GM19468 (cell line): ENCODE measurements around the gene RABEPK.
A peak's percentile ranks its signal among the peaks of the same experiment; 100 is the strongest.
"Not testable (repeated sequence)": the region's sequence is repeated elsewhere in the genome, so short reads cannot be mapped to it uniquely, and the experiment has no call there.

Source experiments
- ATAC-seq: cut with Tn5 transposase; IDR thresholded peaks from one replicate; pipeline ENCODE4 v1.9.1; 2021; ENCODE audit warnings: mild to moderate bottlenecking, moderate library complexity, moderate number of reproducible peaks; ENCODE audit not compliant: unreplicated experiment; ENCODE audit errors: extremely low read depth

RABEPK gene, protein sequence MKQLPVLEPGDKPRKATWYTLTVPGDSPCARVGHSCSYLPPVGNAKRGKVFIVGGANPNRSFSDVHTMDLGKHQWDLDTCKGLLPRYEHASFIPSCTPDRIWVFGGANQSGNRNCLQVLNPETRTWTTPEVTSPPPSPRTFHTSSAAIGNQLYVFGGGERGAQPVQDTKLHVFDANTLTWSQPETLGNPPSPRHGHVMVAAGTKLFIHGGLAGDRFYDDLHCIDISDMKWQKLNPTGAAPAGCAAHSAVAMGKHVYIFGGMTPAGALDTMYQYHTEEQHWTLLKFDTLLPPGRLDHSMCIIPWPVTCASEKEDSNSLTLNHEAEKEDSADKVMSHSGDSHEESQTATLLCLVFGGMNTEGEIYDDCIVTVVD

DNA sequence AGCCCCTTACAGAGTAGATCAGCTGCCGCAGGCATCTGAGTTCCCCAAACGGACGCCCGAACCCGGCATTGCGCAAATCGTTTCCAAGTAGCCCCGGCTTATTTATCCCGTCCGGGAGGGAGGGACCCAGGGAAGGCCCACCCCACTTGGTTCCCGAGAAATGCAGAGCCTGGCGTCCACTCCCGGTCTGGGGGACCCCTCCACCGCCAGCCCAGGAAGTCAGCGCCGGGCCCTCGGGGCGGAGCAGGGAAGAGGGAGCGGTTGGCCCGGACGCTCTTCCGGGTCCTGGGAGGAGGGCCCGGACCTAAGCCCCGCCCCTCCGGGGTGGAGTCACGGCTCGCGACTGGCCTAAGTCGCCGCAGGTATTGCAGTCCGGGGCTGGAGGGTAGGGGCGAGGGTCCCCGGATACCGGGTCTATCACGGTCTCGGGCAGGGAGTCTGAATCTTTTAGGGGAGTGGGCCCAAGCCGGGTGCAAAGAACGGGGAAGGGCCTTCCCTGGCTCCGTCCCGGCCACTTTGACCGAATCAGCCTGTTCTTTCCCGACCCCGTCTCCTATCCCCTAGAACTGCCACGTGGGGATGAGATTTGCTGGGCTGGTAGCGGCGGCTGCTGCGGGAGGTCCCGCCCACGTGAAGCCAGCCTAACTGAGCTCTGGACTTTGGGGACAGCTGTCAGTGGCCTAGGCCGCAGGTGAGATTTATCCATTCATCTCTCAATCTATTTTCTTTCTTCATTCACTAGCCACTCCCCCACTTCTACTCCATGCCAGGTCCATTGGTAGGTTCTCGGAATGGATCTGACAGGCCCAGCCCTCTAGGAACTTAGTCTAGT, at the start of gene RABEPK:
Gene RABEPK (plus strand): TSS at position 327 of the 832 bp plus-strand sequence. CDS start 2,472 bp downstream, outside the sequence.
- peak; percentile 91 for ATAC-seq

DNA sequence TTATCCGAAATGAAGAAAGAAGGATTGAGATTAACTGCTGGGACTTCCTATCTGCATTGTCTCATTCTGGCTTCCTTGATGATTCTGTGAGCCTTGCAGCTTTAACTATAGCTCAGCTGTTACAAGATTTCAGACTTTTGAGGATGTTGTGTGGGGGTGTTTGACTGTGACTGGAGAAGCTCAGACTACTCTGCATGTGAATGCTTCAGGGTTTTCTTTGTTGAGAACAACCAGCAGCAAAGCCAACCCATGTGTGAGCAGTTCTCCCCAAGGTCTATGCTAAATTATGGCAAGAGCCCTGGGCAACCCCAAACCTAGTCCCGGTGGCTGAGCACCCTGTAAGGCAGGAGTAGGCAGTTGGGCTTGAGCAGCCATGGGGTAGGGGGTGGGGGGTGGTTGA, 48.6 kb upstream of the RABEPK start:
- ATAC-seq = no peak

DNA sequence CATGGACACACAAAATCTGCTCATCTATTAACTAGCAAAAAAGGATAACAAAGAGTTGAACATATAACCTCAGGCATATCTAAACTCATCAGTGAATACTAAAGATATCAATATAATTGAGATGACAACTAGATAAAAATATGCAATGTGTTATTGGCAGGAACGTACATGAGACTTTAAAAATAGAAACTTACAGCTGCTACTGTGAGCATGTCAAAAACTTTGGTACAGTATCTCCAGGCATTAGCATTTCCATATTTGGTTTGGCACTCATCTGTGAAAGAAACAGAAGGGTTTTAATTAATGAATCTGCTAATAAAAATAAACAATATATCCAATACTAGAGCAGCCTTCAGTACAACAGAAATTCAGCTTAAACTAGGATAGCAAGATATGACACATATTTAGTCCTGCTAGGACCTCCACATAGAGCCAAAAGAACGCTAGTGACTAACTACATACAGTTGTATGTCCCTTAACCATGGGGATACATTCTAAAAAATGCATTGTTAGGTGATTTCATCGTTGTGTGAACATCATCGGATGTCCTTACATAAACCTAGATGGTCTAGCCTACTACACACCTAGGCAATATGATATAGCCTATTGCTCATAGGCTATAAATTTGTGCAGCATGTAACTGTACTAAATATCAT, 46.5 kb upstream of the RABEPK start:
- ATAC-seq = no peak

DNA sequence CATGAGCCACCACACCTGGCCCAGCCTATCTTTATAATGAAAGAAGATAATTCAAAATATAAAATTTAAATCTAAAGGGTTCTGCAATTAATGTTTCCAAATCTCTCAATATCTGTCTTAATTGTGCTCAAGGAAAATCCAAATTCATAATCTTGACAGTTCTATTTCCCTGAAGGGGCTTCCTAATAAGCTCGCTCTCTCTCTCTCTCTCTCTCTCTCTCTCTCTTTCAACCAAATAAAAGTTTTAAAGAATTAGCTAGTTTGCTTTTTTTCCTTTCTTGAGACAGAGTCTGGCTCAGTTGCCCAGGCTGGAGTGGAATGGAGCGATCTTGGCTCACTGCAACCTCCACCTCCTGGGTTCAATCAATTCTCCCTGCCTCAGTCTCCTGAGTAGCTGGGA, 43.8 kb upstream of the RABEPK start:
- ATAC-seq = no peak

DNA sequence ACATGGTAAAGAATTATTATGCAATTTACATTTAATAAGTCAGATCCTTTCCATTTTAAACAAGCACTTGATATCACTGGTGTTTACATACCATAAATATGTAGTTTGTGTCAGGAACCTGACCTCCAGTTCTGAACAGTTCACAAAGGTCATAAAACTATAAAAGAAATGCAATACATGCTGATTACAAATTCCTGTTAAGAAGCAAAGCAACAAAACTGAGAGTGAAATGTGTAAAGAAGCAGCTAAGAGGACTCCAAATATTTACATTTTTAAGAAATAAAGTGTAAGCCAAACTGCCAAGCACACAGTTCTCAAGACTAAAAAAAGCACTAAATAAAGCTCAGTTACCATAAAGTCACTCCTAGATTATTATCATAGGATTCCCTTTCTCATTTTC, 39.6 kb upstream of the RABEPK start:
- ATAC-seq = no peak

DNA sequence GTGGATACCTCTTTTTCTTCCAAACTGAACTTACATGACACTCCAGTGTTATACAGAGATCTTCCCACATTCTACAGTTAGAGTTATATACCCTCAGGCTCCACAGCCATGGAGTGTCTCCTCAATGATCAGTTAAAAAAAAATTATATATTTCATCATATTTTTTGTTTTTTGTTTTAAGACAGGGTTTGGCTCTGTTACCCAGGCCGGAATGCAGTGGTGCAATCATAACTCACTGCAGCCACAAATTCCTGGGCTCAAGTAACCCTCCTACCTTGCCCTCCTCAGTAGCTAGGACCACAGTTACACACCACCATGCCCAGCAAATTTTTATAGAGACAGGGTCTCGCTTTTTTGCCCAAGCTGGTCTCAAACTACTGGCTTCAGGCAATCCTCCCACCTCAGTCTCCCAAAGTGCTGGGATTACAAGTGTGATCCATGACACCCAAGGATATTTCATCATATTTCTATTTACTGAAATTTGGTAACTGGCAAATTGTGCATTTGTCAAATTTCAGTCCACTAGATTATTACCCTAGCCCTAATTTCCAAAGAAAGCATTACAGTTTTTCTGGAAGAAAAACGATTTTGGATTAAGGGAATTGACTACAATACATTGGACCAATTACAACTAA, 38.9 kb upstream of the RABEPK start:
- no peak for ATAC-seq

DNA sequence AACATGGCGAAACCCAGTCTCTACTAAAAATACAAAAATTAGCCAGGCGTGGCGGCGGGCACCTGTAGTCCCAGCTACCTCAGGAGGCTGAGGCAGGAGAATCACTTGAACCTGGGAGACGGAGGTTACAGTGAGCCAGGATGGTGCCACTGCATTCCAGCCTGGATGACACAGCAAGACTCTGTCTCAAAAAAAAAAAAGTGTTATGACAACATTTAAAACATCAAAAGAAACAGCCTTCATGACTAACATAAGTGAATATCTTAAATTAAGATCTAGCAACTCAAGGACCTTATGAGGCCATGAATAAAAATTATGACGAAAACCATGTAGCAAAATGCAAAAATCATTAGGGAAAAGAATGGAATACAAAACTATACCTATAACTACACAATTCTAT, 37.5 kb upstream of the RABEPK start:
- not testable (repeated sequence) for ATAC-seq

DNA sequence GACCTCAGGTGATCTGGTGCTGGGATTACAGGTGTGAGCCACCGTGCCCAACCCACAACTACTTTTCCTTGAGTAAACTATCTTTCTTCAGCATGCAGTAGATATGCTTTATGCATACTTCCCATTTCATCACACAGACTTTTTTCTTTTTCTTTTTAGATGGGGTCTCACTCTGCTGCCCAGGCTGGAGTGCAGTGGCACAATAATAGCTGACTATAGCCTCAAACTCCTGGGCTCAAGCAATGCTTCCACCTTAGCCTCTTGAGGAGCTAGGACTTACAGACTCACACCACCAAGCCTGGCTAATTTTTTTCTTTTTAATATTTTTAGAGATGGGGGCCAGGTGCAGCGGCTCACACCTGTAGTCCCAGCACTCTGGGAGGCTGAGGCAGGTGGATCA, 33.6 kb upstream of the RABEPK start:
- no peak for ATAC-seq

DNA sequence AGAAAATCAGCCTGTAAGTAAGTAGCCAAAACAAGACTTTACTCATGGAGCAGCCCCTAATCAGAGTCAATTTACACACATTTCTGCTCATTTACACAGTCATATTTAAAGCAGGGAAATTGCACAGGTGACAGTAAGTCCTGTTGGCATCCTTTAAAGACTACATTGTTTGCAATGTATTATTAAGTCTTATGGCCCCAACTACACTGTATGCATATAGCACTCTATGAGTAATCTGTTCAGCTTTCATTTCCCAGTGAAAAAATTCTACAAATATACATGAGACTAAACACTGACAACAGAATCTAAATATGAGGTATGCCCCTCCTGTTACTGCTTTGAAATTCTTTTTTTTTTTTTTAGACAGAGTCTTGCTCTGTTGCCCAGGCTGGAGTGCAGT, 30.4 kb upstream of the RABEPK start:
- ATAC-seq = no peak

DNA sequence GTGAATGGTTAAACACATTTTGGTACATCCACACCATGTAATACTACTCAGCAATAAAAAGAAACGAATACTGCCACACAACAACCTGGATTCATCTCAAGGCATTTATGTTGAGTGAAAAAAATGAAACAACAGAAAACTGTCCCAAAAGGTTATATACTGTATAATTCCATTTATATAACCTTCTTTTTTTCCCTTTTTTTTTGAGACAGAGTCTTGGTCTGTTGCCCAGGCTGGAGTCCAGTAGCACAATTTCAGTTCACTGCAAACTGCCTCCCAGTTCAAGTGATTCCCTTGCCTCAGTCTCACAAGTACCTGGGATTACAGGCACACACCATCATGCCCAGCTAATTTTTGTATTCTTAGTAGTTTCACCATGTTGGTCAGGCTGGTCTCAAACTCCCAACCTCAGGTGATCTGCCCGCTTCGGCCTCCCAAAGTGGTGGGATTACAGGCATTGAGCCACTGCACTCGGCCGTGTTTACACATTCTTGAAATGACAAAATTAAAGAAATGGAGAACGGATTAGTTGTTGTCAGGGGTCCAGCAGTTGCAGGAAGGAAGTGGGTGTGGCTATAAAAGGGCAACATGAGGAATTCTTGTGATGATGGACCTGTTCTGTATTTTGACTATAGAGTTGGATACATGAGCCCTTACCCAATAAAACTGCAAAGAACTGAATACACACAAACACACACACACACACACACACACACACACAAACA, 28.1 kb upstream of the RABEPK start:
- no peak for ATAC-seq

DNA sequence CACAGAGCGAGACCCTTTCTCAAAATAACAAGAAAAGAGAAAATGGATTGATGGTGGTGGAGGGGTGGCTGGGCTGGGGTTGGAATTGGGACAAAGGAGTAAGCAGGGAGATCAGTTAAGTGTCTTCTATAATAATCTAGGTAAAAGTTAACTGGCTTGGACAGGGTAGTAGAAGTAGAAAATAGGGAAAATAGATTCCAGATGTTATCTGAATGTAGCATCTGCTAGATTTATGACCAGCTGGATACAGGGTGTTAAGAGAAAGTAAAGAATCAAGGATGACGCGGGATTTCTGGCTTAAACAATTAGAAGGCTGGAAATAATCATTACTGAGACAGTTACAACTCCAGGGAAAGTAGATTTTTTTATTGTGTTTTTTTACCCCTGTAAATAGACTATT, 23.7 kb upstream of the RABEPK start:
- ATAC-seq = no peak

DNA sequence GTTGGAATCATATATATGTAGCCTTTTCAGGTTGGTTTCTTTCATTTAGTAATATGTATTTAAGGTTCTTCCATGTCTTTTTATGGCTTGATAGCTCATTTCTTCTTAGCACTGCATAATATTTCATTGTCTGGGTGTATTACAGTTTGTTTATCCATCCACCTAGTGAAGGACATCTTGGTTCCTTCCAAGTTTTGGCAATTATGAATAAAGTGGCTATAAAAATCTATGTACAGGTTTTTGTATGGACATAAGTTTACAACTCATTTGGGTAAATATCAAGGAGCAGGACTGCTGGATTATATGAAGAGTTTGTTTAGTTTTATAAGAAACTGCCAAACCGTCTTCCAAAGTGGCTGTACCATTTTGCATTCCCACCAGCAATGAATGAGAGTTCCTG, 22.5 kb upstream of the RABEPK start:
- ATAC-seq = no peak

DNA sequence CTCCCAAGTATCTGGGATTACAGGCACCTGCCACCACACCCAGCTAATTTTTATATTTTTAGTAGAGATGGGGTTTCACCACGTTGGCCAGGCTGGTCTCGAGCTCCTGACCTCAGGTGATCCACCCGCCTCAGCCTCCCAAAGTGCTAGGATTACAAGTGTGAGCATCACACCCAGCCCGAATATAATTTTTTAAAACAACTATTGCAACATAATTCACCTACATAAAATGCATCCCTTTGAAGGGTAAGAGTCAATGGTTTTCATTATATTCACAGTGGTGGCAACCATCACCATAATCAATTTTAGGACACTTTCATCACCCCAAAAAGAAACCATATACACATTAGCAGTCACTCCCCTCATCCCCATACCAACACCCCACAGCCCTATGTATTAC, 20.6 kb upstream of the RABEPK start:
- ATAC-seq = not testable (repeated sequence)

DNA sequence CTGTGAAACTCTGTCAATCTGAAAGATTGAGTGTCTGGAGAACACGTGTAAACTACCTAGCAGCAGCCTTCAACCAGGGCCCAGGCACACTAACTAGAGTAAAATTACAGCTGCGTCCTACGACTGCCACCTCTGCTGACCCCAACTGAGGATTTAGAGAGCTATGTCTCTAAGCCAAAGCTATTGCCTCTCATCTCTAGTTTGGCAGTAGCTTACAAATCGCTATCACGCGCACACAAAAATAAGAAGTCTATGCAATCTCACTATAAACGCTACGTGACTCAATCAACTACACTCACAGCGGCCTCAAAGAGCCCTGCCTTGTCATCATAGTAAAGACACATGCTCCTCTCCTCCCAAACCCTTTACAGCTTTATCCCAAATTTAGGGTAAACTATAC, 19.5 kb upstream of the RABEPK start:
- no peak for ATAC-seq

DNA sequence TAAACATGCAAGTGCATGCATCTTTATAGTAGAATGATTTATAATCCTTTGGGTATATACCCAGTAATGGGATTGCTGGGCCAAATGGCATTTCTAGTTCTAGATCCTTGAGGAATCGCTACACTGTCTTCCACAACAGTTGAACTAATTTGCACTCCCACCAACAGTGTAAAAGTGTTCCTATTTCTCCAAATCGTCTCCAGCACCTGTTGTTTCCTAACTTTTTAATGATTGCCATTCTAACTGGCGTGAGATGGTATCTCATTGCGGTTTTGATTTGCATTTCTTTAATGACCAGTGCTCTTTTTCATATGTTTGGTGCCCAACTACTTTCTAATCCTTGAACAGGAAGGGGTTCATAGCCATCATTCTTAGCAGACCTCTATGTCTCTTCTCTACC, 18.6 kb upstream of the RABEPK start:
- not testable (repeated sequence) for ATAC-seq

DNA sequence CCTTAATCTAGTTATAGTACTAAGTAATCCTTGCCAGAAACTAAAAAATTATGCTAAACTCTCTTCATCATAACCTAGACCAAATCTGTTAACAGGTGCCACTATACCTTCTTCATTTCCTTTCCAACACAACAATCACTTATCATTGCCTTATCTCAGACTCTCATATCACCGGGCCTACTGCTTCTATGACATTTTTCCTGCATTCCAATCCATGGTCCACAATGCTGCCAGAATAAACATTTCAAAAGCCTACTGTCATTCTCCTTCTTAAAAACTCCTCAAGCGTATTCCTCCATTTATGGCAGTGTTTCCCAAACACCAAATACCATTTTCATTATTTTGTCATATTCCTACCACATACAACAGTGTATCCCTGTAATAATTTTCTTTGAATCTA, 17.3 kb upstream of the RABEPK start:
- no peak for ATAC-seq

DNA sequence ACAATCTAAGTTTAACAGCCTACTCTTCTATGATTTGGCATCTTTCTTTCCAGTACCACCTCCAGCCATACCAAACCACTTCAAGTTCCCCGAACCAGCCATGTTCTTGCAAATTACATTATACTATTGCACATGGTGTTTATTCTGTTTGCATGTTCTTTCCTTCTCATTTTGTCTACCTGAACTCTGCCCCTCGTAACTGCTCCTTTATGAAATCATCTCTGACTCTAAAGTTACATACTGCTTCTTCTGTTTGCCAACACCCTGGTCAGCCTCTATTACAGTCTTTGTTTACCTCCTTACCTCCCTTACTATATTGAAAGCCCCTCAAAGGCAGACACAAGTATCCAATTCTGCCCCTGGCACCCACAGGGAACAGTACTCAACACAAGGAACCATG, 16.8 kb upstream of the RABEPK start:
- no peak for ATAC-seq

DNA sequence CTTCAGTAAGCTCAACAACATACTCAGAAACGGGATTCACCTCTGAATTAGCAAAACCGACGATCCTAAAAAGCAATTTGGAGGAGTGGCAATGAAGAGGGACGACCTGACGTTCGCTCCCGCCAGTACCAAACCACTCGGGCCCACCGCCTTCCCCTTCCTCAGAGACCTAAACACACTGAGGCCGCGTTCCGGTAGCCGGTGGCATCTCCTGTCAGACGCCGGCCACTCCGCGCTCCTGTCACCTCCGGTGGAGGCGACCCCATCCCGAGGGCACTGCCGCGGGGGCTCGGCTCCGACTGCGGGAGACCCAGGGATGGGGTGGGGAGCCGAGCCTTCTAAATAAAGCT, 11.4 kb upstream of the RABEPK start:
- ATAC-seq = no peak

DNA sequence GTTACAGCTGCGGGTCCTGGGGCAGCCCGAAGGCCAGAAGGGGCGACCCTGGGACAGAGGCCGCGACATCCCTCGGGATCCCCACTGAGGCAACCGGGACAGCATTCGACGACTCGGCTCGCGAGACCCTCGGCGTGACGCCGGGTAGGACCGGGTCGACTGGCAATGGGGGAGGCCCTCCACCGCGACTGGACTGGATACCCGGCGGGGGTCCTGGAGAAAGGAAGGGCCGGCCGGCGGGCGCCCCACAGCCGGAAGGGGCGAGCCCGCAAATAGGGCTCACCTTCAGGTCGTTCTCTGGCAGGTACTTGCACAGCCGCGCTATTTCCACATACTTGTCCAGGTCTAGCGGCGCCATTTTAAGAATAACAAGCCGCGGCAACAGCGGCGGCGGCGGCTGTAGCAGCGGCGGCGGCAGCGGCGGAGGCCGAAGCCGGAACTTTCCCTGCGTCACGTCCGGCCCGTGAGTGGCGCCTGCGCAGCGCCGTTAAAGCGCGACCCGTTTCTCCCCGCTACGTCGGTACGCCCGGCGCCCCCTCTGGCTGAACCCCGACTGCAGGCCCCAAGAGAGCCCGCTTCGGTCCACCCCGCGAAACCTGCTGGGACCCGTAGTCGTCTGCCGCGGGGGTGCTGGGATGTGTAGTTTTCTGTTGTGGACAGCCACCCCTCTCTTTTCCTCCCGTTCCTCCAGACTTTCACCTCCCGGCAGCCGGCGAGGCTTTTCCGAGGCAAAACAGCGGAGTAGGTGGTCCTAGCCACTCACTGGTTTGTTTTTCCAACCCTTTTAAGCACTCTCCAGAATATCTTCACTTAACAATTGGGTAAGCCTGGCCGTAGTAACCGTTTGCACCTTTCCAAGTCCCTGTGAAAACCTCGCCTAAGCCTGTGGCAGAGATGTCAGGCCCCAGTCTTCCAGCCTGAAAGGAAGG, 10.7 kb upstream of the RABEPK start, which contains the start of gene PPP6C:
Gene PPP6C (minus strand): TSS at position 443 of the 929 bp plus-strand sequence. CDS start 85 bp downstream, at position 358.
- peak; percentile 95 for ATAC-seq
